ENCODE measurements around the gene HRAS. TPM values are rescaled to one million over a fixed set of nuclear protein-coding genes. Genes with fewer than 3 reads are reported as not detected.

Gene HRAS
- total and polyA plus RNA-seq, 2 of the 13 experiments (the other 11 are each of a cell fraction or from before 2014, with no cell fraction given): 32.9 to 50.0 TPM

DNA sequence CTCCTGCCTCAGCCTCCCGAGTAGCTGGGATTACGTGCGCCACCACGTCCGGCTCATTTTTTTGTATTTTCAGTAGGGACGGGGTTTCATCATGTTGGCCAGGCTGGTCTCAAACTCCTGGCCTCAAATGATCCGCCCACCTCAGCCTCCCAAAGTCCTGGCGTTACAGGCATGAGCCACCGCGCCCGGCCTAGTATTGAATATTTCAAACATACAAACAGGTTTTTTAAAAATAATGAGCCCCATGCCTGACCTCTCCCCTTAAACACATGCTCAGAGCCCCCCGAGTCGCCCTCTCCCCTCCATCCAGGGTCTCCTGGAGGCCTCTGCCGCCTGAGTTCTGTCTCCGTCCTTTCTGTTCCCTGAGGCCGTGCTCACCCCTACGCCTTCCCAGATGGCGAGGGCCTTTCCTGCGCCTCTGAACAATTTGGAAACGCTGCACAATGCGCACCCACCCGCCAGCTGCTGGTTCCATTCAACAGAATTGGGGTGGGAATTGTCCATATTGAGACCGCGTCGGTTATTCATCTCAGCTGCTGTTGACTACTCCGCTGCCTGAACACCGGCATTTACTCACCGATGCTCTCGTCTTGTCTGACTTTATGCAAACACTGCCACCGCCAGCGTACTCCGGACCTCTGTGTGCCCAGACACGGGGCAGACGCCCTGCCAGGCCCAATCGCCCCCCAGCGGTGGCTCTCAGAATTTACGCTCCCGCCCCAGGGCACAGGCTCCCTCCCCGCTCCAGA, 14.8 kb downstream of the HRAS start (continued):
- TF ChIP-seq, protein P1, sequence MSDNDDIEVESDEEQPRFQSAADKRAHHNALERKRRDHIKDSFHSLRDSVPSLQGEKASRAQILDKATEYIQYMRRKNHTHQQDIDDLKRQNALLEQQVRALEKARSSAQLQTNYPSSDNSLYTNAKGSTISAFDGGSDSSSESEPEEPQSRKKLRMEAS (IDR thresholded peaks at IDR 0.05): 0 out of 2 replicates have a peak, but pooled peaks have one; percentile 24
- TF ChIP-seq MAF1 (CRISPR knock-in tag; IDR thresholded peaks at IDR 0.05; ENCODE audit: borderline replicate concordance) (no peak), KDM1A (CRISPR knock-in tag; IDR thresholded peaks at IDR 0.05) (no peak), GATAD2A (CRISPR knock-in tag; IDR thresholded peaks at IDR 0.05) (0 out of 2 replicates have a peak, but pooled peaks have one; percentile 30), SMARCC2 (IDR thresholded peaks at IDR 0.05) (no peak), ZNF296 (CRISPR knock-in tag; conservative IDR thresholded peaks at IDR 0.05) (no peak), ZMYM3 (CRISPR knock-in tag; IDR thresholded peaks at IDR 0.05) (peak; percentile 57; the same call in 1 of the 2 replicates), ZNF367 (CRISPR knock-in tag; IDR thresholded peaks at IDR 0.05; ENCODE audit: borderline replicate concordance) (no peak), YY1 (IDR thresholded peaks at IDR 0.05; ENCODE audit: insufficient read depth, insufficient replicate concordance, low read depth, low read length) (no peak), ZNF350 (CRISPR knock-in tag; IDR thresholded peaks at IDR 0.05; ENCODE audit: borderline replicate concordance, low read depth) (peak; percentile 29; the same call in 1 of the 2 replicates), ZFY (CRISPR knock-in tag; IDR thresholded peaks at IDR 0.05) (peak; percentile 47), KLF12 (CRISPR knock-in tag; IDR thresholded peaks at IDR 0.05; ENCODE audit: borderline replicate concordance) (peak; percentile 82; the same call in 1 of the 2 replicates), BRD4 (CRISPR knock-in tag; IDR thresholded peaks at IDR 0.05) (no peak), ZFP62 (CRISPR knock-in tag; IDR thresholded peaks at IDR 0.05) (no peak), GABPB1 (CRISPR knock-in tag; IDR thresholded peaks at IDR 0.05) (0 out of 2 replicates have a peak, but pooled peaks have one; percentile 22), THAP11 (CRISPR knock-in tag; IDR thresholded peaks at IDR 0.05) (peak; percentile 17; the same call in 1 of the 2 replicates)
- TF ChIP-seq, protein P2, sequence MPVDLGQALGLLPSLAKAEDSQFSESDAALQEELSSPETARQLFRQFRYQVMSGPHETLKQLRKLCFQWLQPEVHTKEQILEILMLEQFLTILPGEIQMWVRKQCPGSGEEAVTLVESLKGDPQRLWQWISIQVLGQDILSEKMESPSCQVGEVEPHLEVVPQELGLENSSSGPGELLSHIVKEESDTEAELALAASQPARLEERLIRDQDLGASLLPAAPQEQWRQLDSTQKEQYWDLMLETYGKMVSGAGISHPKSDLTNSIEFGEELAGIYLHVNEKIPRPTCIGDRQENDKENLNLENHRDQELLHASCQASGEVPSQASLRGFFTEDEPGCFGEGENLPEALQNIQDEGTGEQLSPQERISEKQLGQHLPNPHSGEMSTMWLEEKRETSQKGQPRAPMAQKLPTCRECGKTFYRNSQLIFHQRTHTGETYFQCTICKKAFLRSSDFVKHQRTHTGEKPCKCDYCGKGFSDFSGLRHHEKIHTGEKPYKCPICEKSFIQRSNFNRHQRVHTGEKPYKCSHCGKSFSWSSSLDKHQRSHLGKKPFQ (CRISPR knock-in tag; IDR thresholded peaks at IDR 0.05; ENCODE audit: insufficient replicate concordance): no peak
- TF ChIP-seq, protein P3, sequence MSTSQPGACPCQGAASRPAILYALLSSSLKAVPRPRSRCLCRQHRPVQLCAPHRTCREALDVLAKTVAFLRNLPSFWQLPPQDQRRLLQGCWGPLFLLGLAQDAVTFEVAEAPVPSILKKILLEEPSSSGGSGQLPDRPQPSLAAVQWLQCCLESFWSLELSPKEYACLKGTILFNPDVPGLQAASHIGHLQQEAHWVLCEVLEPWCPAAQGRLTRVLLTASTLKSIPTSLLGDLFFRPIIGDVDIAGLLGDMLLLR (CRISPR knock-in tag; IDR thresholded peaks at IDR 0.05): no peak
- TF ChIP-seq, protein P4, sequence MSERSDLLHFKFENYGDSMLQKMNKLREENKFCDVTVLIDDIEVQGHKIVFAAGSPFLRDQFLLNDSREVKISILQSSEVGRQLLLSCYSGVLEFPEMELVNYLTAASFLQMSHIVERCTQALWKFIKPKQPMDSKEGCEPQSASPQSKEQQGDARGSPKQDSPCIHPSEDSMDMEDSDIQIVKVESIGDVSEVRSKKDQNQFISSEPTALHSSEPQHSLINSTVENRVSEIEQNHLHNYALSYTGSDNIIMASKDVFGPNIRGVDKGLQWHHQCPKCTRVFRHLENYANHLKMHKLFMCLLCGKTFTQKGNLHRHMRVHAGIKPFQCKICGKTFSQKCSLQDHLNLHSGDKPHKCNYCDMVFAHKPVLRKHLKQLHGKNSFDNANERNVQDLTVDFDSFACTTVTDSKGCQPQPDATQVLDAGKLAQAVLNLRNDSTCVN (CRISPR knock-in tag; IDR thresholded peaks at IDR 0.05; ENCODE audit: borderline replicate concordance): peak; percentile 33; the same call in 1 of the 2 replicates
- TF ChIP-seq, protein P5, sequence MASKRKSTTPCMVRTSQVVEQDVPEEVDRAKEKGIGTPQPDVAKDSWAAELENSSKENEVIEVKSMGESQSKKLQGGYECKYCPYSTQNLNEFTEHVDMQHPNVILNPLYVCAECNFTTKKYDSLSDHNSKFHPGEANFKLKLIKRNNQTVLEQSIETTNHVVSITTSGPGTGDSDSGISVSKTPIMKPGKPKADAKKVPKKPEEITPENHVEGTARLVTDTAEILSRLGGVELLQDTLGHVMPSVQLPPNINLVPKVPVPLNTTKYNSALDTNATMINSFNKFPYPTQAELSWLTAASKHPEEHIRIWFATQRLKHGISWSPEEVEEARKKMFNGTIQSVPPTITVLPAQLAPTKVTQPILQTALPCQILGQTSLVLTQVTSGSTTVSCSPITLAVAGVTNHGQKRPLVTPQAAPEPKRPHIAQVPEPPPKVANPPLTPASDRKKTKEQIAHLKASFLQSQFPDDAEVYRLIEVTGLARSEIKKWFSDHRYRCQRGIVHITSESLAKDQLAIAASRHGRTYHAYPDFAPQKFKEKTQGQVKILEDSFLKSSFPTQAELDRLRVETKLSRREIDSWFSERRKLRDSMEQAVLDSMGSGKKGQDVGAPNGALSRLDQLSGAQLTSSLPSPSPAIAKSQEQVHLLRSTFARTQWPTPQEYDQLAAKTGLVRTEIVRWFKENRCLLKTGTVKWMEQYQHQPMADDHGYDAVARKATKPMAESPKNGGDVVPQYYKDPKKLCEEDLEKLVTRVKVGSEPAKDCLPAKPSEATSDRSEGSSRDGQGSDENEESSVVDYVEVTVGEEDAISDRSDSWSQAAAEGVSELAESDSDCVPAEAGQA (IDR thresholded peaks at IDR 0.05; ENCODE audit: low read depth): no peak
- TF ChIP-seq, protein P5 (CRISPR knock-in tag; IDR thresholded peaks at IDR 0.05; ENCODE audit: borderline replicate concordance): no peak
